ENCODE results near the gene PGAP1.

- no peak for TF ChIP-seq EZH2phosphoT487 (IDR thresholded peaks at IDR 0.05; ENCODE audit: insufficient read depth, low read depth)
- no peak for TF ChIP-seq EZH2 (IDR thresholded peaks at IDR 0.05; ENCODE audit: insufficient read depth, poor library complexity, severe bottlenecking)
Observed at GRCh38 chr2:196959281-196959680, 32.8 kb upstream of the PGAP1 start.
